Activated B cell treated with CpG ODN at 0.5 μM for 24 hours (primary cell): ENCODE results near the gene C2orf42. TPM values are rescaled to one million over a fixed set of nuclear protein-coding genes. Genes with fewer than 3 reads are reported as not detected.
"Not testable (repeated sequence)": the region's sequence is repeated elsewhere in the genome, so short reads cannot be mapped to it uniquely, and the experiment has no call there.

ENCODE experiments used
- ATAC-seq: fragments of 200-7000 bp; cut with Tn5 transposase; one replicate; pipeline ENCODE4 v1.10.0; 2021; ENCODE audit warnings: low read depth, mild to moderate bottlenecking, moderate library complexity
- CTCF ChIA-PET: fragments of 350-600 bp; sonication (Branson Sonifier 250); formaldehyde crosslinking; loops from one replicate; lab custom pipeline; 2021; ENCODE audit warnings: antibody characterized with exemption; lab: Charles Lee
- POLR2A ChIA-PET: fragments of 350-600 bp; sonication (Branson Sonifier 250); formaldehyde crosslinking; loops from one replicate; lab custom pipeline; 2021; ENCODE audit warnings: antibody characterized with exemption; lab: Charles Lee
- DNase-seq: peaks from one replicate; pipeline ENCODE4 v3.0.0; 2022
- H3K27ac Mint-ChIP-seq: one replicate; pipeline ENCODE4 v1.8.0; 2020; ENCODE audit warnings: mixed read lengths
- H3K27me3 Mint-ChIP-seq: one replicate; pipeline ENCODE4 v1.8.0; 2021; ENCODE audit warnings: mixed read lengths
- H3K36me3 Mint-ChIP-seq: one replicate; pipeline ENCODE4 v1.8.0; 2021; ENCODE audit warnings: low read depth, mixed read lengths
- H3K4me1 Mint-ChIP-seq: one replicate; pipeline ENCODE4 v1.8.0; 2021; ENCODE audit warnings: mixed read lengths
- H3K4me3 Mint-ChIP-seq: one replicate; pipeline ENCODE4 v1.8.0; 2020; ENCODE audit warnings: mild to moderate bottlenecking, mixed read lengths
- H3K9me3 Mint-ChIP-seq: one replicate; pipeline ENCODE4 v1.8.0; 2020; ENCODE audit warnings: mixed read lengths
- intact Hi-C: fragments of 100-400 bp; cut with micrococcal nuclease; formaldehyde crosslinking; loops from one replicate; pipeline ENCODE4 v1.15.1; 2024
- total RNA-seq: library from RNA; stranded (reverse); gene quantifications from 2 replicates; pipeline ENCODE4 v1.2.3, GENCODE V29; 2022
- TF ChIP-seq, protein P1 (sequence below): fragments of 200-600 bp; IDR thresholded peaks from one replicate; pipeline ENCODE4 v1.8.0; 2022; ENCODE audit warnings: antibody characterized with exemption, mild to moderate bottlenecking

C2orf42 gene
- total RNA-seq, 1 donor from 2014 or later = 34.8 TPM

- Mint-ChIP-seq H3K27ac (peak overlapping the region; percentile 99), H3K4me3 (peak overlapping the region; percentile 92), H3K9me3 (no peaks in the 10 kb centered on the region), H3K27me3 (no peaks in the 10 kb centered on the region), H3K36me3 (peaks cover 4% of the 10 kb centered on the region), H3K4me1 (peaks cover 67% of the 10 kb centered on the region)
- intact Hi-C loops = loop anchor here (1.0 to 2.0 kb wide), 3 partner anchors 8 to 47 kb away; partner anchors contain the start of gene PCBP1
- TF ChIP-seq, protein P1, sequence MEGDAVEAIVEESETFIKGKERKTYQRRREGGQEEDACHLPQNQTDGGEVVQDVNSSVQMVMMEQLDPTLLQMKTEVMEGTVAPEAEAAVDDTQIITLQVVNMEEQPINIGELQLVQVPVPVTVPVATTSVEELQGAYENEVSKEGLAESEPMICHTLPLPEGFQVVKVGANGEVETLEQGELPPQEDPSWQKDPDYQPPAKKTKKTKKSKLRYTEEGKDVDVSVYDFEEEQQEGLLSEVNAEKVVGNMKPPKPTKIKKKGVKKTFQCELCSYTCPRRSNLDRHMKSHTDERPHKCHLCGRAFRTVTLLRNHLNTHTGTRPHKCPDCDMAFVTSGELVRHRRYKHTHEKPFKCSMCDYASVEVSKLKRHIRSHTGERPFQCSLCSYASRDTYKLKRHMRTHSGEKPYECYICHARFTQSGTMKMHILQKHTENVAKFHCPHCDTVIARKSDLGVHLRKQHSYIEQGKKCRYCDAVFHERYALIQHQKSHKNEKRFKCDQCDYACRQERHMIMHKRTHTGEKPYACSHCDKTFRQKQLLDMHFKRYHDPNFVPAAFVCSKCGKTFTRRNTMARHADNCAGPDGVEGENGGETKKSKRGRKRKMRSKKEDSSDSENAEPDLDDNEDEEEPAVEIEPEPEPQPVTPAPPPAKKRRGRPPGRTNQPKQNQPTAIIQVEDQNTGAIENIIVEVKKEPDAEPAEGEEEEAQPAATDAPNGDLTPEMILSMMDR = no peak
- ChIA-PET CTCF (interaction anchor here (1.0 to 3.0 kb wide), 8 partner anchors 9 to 221 kb away, joined by 3 to 17 read pairs (median 8); no protein-coding TSS in a partner anchor), POLR2A (interaction anchor here (1.2 to 15.1 kb wide), 11 partner anchors 8 to 227 kb away, joined by 3 to 976 read pairs (median 33); partner anchors contain the start of genes C2orf42, MXD1, PCBP1 and SNRPG)
- DNase-seq = no peak
- peak; percentile 47 for ATAC-seq
These were observed 57.1 kb downstream of the C2orf42 start for GRCh38 chr2:70133491-70134322.

GRCh38 chr2:70133127-70133452, 57.7 kb downstream of the C2orf42 start:
- DNase-seq (no peak), ATAC-seq (no peak)
- peak overlapping the region; percentile 92 for H3K4me3 Mint-ChIP-seq
- peaks cover 4% of the 10 kb centered on the region for H3K36me3 Mint-ChIP-seq
- peak overlapping the region; percentile 99 for H3K27ac Mint-ChIP-seq
- ChIA-PET POLR2A (interaction anchor here (0.5 to 15.1 kb wide), 12 partner anchors 9 to 226 kb away, joined by 3 to 976 read pairs (median 28); partner anchors contain the start of genes C2orf42, MXD1, PCBP1 and SNRPG), CTCF (interaction anchor here (1.0 to 3.0 kb wide), 8 partner anchors 9 to 220 kb away, joined by 3 to 17 read pairs (median 8); no protein-coding TSS in a partner anchor)
- TF ChIP-seq, protein P1 = no peak
- no peaks in the 10 kb centered on the region for H3K27me3 Mint-ChIP-seq
- H3K9me3 Mint-ChIP-seq = no peaks in the 10 kb centered on the region
- peaks cover 69% of the 10 kb centered on the region for H3K4me1 Mint-ChIP-seq
- intact Hi-C loops = loop anchor here (1.0 to 2.0 kb wide), 3 partner anchors 8 to 46 kb away; partner anchors contain the start of gene PCBP1

GRCh38 chr2:70132244-70133126, 58.3 kb downstream of the C2orf42 start:
- TF ChIP-seq, protein P1 = no peak
- no peaks in the 10 kb centered on the region for H3K27me3 Mint-ChIP-seq
- intact Hi-C loops = loop anchor here (1.0 to 2.0 kb wide), 4 partner anchors 8 to 46 kb away; partner anchors contain the start of gene PCBP1
- CTCF ChIA-PET = interaction anchor here (1.0 to 3.0 kb wide), 7 partner anchors 8 to 219 kb away, joined by 3 to 17 read pairs (median 9); no protein-coding TSS in a partner anchor
- ATAC-seq = peak; percentile 72
- POLR2A ChIA-PET = interaction anchor here (0.5 to 15.1 kb wide), 11 partner anchors 8 to 218 kb away, joined by 3 to 976 read pairs (median 33); partner anchors contain the start of genes C2orf42, MXD1, PCBP1 and SNRPG
- DNase-seq = no peak
- peak overlapping the region; percentile 99 for H3K27ac Mint-ChIP-seq
- H3K36me3 Mint-ChIP-seq = peaks cover 4% of the 10 kb centered on the region
- no peaks in the 10 kb centered on the region for H3K9me3 Mint-ChIP-seq
- peak overlapping the region; percentile 92 for H3K4me3 Mint-ChIP-seq
- H3K4me1 Mint-ChIP-seq = peaks cover 72% of the 10 kb centered on the region

- H3K27ac Mint-ChIP-seq = peak overlapping the region; percentile 99
- ChIA-PET POLR2A (interaction anchor here (0.6 to 15.1 kb wide), 7 partner anchors 7 to 217 kb away, joined by 3 to 976 read pairs (median 101); partner anchors contain the start of genes C2orf42 and PCBP1), CTCF (interaction anchor here (1.9 to 2.5 kb wide), 2 partner anchors 10 to 48 kb away, joined by 6 to 9 read pairs; no protein-coding TSS in a partner anchor)
- peak overlapping the region; percentile 79 for H3K4me3 Mint-ChIP-seq
- ATAC-seq, DNase-seq, H3K9me3 Mint-ChIP-seq, H3K27me3 Mint-ChIP-seq, H3K36me3 Mint-ChIP-seq: not testable (repeated sequence)
- intact Hi-C loops = loop anchor here (1.0 to 2.0 kb wide), 2 partner anchors 7 to 45 kb away; partner anchors contain the start of gene PCBP1
- peaks cover 73% of the 10 kb centered on the region for H3K4me1 Mint-ChIP-seq
These were observed 59.3 kb downstream of the C2orf42 start for GRCh38 chr2:70131344-70132143.
